ENCODE results near the gene IGSF6.

The IGSF6 gene

GRCh38 chr16:21626659-21627277 lies 25.6 kb downstream of the IGSF6 start:
- no peak overlapping the region for H3K4me3 ChIP-seq (ENCODE audit: low read length)
- peak; percentile 94 for DNase-seq (ENCODE audit: low read depth)
- no peak for TF ChIP-seq CTCF (IDR thresholded peaks at IDR 0.05; ENCODE audit: insufficient read depth, low read depth, low read length, missing control alignments)

GRCh38 chr16:21625026-21625425 lies 27.4 kb downstream of the IGSF6 start:
- no peak for DNase-seq (ENCODE audit: low read depth)
- H3K4me3 ChIP-seq (ENCODE audit: low read length) = no peak overlapping the region
- TF ChIP-seq CTCF (IDR thresholded peaks at IDR 0.05; ENCODE audit: insufficient read depth, low read depth, low read length, missing control alignments) = no peak

GRCh38 chr16:21622545-21622944 lies 29.9 kb downstream of the IGSF6 start:
- no peak overlapping the region for H3K4me3 ChIP-seq (ENCODE audit: low read length)
- TF ChIP-seq CTCF (IDR thresholded peaks at IDR 0.05; ENCODE audit: insufficient read depth, low read depth, low read length, missing control alignments) = no peak
- DNase-seq (ENCODE audit: low read depth) = no peak

GRCh38 chr16:21620592-21620991 lies 31.8 kb downstream of the IGSF6 start:
- no peak for TF ChIP-seq CTCF (IDR thresholded peaks at IDR 0.05; ENCODE audit: insufficient read depth, low read depth, low read length, missing control alignments)
- no peak for DNase-seq (ENCODE audit: low read depth)
- no peak overlapping the region for H3K4me3 ChIP-seq (ENCODE audit: low read length)

GRCh38 chr16:21619765-21620425 lies 32.5 kb downstream of the IGSF6 start:
- no peak for TF ChIP-seq CTCF (IDR thresholded peaks at IDR 0.05; ENCODE audit: insufficient read depth, low read depth, low read length, missing control alignments)
- DNase-seq (ENCODE audit: low read depth) = no peak
- H3K4me3 ChIP-seq (ENCODE audit: low read length) = no peak overlapping the region

- no peak for TF ChIP-seq CTCF (IDR thresholded peaks at IDR 0.05; ENCODE audit: insufficient read depth, low read depth, low read length, missing control alignments)
These were observed 34.1 kb downstream of the IGSF6 start for GRCh38 chr16:21618281-21618680.

GRCh38 chr16:21617607-21618006 lies 34.8 kb downstream of the IGSF6 start:
- TF ChIP-seq CTCF (IDR thresholded peaks at IDR 0.05; ENCODE audit: insufficient read depth, low read depth, low read length, missing control alignments) = no peak
- no peak overlapping the region for H3K4me3 ChIP-seq (ENCODE audit: low read length)
- no peak for DNase-seq (ENCODE audit: low read depth)

More at GRCh38 chr16:21618281-21618680, 34.1 kb downstream of the IGSF6 start:
- DNase-seq (ENCODE audit: low read depth) = no peak
- H3K4me3 ChIP-seq (ENCODE audit: low read length) = no peak overlapping the region
